Glutamatergic neuron (in vitro differentiated cells): Measurements from ENCODE around the gene HNRNPM. TPM values are rescaled to one million over a fixed set of nuclear protein-coding genes. Genes with fewer than 3 reads are reported as not detected.

Source experiments
- DNase-seq: peaks from one replicate; pipeline ENCODE4 v3.0.0; 2022
- H3K27ac Mint-ChIP-seq: one replicate; pipeline ENCODE4 v1.8.0; 2020; ENCODE audit warnings: mild to moderate bottlenecking, mixed read lengths, inconsistent platforms; ENCODE audit not compliant: unreplicated experiment
- H3K27me3 Mint-ChIP-seq: one replicate; pipeline ENCODE4 v1.8.0; 2020; ENCODE audit warnings: mild to moderate bottlenecking, moderate library complexity, mixed read lengths, inconsistent platforms; ENCODE audit not compliant: unreplicated experiment
- H3K36me3 Mint-ChIP-seq: one replicate; pipeline ENCODE4 v1.8.0; 2020; ENCODE audit warnings: mild to moderate bottlenecking, mixed read lengths, inconsistent platforms; ENCODE audit not compliant: unreplicated experiment
- H3K4me1 Mint-ChIP-seq: one replicate; pipeline ENCODE4 v1.8.0; 2020; ENCODE audit warnings: mild to moderate bottlenecking, low read depth, mixed read lengths, inconsistent platforms; ENCODE audit not compliant: unreplicated experiment
- H3K4me3 Mint-ChIP-seq: one replicate; pipeline ENCODE4 v1.8.0; 2020; ENCODE audit warnings: mild to moderate bottlenecking, mixed read lengths, inconsistent platforms; ENCODE audit not compliant: unreplicated experiment
- H3K9me3 Mint-ChIP-seq: one replicate; pipeline ENCODE4 v1.8.0; 2020; ENCODE audit warnings: mild to moderate bottlenecking, moderate library complexity, mixed read lengths, inconsistent platforms; ENCODE audit not compliant: unreplicated experiment
- CTCF ChIP-seq: fragments of 200-600 bp; sonication (generic); IDR thresholded peaks from one replicate; pipeline ENCODE4 v1.5.0; 2021; ENCODE audit not compliant: partially characterized antibody, unreplicated experiment
- total RNA-seq: library from RNA; stranded (reverse); fragmentation: NEBNext Ultra II Directional; extraction: Animal tissue kit (Norgen Biotek cat#: 25700); gene quantifications from one replicate; pipeline ENCODE4 v1.2.1, GENCODE V29; 2021; ENCODE audit not compliant: unreplicated experiment

The HNRNPM gene
- total RNA-seq, 1 donor from 2014 or later, result 184 TPM

DNA sequence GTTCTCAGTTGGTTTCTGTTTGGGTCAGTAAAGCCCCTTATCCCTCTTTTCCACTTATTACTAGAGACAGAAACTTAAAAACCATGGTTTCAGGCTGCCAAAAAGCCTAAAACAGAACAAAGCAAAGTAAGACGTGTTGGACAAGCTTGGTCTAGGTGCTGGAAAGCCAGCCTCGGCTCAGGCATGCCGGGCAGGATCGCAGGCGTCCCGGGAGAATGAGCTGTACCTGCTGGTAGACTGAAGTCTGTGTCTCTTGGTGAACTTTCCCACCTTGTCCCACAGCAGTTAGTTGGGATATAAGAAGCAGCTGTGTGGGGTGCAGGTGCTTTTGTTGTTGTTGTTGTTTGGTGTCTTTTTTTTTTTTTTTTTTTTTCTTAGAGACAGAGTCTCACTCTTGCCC lies 36.8 kb downstream of the HNRNPM start:
- Mint-ChIP-seq H3K27me3 (peaks cover 5% of the 10 kb centered on the region), H3K27ac (no peak overlapping the region), H3K4me1 (peaks cover 8% of the 10 kb centered on the region), H3K36me3 (peaks cover 5% of the 10 kb centered on the region), H3K9me3 (peaks cover 14% of the 10 kb centered on the region), H3K4me3 (no peak overlapping the region)
- no peak for DNase-seq
- no peak for TF ChIP-seq CTCF

GRCh38 chr19:8482696-8483095 lies 37.9 kb downstream of the HNRNPM start:
- peak overlapping the region; percentile 24 for H3K4me3 Mint-ChIP-seq
- no peak overlapping the region for H3K27ac Mint-ChIP-seq
- no peak for TF ChIP-seq CTCF
- H3K4me1 Mint-ChIP-seq, result peaks cover 8% of the 10 kb centered on the region
- peaks cover 15% of the 10 kb centered on the region for H3K9me3 Mint-ChIP-seq
- peaks cover 7% of the 10 kb centered on the region for H3K36me3 Mint-ChIP-seq
- H3K27me3 Mint-ChIP-seq, result peaks cover 7% of the 10 kb centered on the region
- no peak for DNase-seq

GRCh38 chr19:8483165-8483564 lies 38.4 kb downstream of the HNRNPM start:
- H3K4me1 Mint-ChIP-seq, result peaks cover 5% of the 10 kb centered on the region
- no peak for TF ChIP-seq CTCF
- no peak overlapping the region for H3K27ac Mint-ChIP-seq
- H3K9me3 Mint-ChIP-seq, result peaks cover 14% of the 10 kb centered on the region
- peaks cover 5% of the 10 kb centered on the region for H3K27me3 Mint-ChIP-seq
- peaks cover 11% of the 10 kb centered on the region for H3K36me3 Mint-ChIP-seq
- no peak for DNase-seq
- H3K4me3 Mint-ChIP-seq, result peak overlapping the region; percentile 24

GRCh38 chr19:8484331-8484894 lies 39.6 kb downstream of the HNRNPM start:
- Mint-ChIP-seq H3K27me3 (peaks cover 5% of the 10 kb centered on the region), H3K4me3 (no peak overlapping the region), H3K27ac (no peak overlapping the region), H3K4me1 (peaks cover 4% of the 10 kb centered on the region), H3K9me3 (peaks cover 20% of the 10 kb centered on the region), H3K36me3 (peaks cover 11% of the 10 kb centered on the region)
- TF ChIP-seq CTCF, result no peak
- no peak for DNase-seq

GRCh38 chr19:8485561-8486371 lies 41.0 kb downstream of the HNRNPM start:
- Mint-ChIP-seq H3K9me3 (peaks cover 22% of the 10 kb centered on the region), H3K4me1 (peaks cover 4% of the 10 kb centered on the region), H3K4me3 (no peak overlapping the region), H3K27ac (no peak overlapping the region), H3K27me3 (peaks cover 8% of the 10 kb centered on the region), H3K36me3 (peaks cover 9% of the 10 kb centered on the region)
- no peak for DNase-seq
- TF ChIP-seq CTCF, result no peak
